Measurements from ENCODE around the gene ZNF763. TPM values are rescaled to one million over a fixed set of nuclear protein-coding genes. Genes with fewer than 3 reads are reported as not detected.

ZNF763 gene
- total RNA-seq, 1 experiment from 2014 or later: 0.77 TPM

GRCh38 chr19:12015015-12015752 lies 50.3 kb downstream of the ZNF763 start:
- no peak overlapping the region for H4K5ac ChIP-seq (ENCODE audit: insufficient read length, low read depth, low read length)
- no peak overlapping the region for H4K8ac ChIP-seq (replicated peaks; ENCODE audit: insufficient read length, low read depth, low read length)
- H4K20me1 ChIP-seq (ENCODE audit: control insufficient read depth, insufficient read depth, insufficient read length): no peaks in the 10 kb centered on the region
- H3K23ac ChIP-seq (ENCODE audit: insufficient read length, low read depth, low read length): no peak overlapping the region
- H3K4me1 ChIP-seq (ENCODE audit: insufficient read depth, low read length): no peaks in the 10 kb centered on the region
- Mint-ChIP-seq H3K36me3 (ENCODE audit: insufficient read depth in 1 of 3, low read depth in 3 of 3) (peaks cover 81 to 86% (median 84%) of the 10 kb centered on the region in 3 experiments), H3K27me3 (ENCODE audit: low read depth) (no peaks in the 10 kb centered on the region; the same call in 1 of the 2 replicates), H3K4me3 (no peak overlapping the region), H3K9me3 (peaks cover 83 to 88% of the 10 kb centered on the region in 2 experiments), H3K4me1 (no peaks in the 10 kb centered on the region), H3K27ac (no peak overlapping the region)
- no peak overlapping the region for H2BK5ac ChIP-seq (ENCODE audit: insufficient read length, low read length)
- no peak overlapping the region for H4K91ac ChIP-seq (ENCODE audit: insufficient read length, low read depth, low read length)
- no peak overlapping the region for H3K14ac ChIP-seq (ENCODE audit: insufficient read depth, low read length)
- H3K23me2 ChIP-seq (ENCODE audit: insufficient read length, low read depth, low read length, poor library complexity, severe bottlenecking): no peaks in the 10 kb centered on the region
- H2BK15ac ChIP-seq (ENCODE audit: low read depth, low read length): no peak overlapping the region
- H2AK5ac ChIP-seq (ENCODE audit: insufficient read length, low read length): no peak overlapping the region
- H2BK12ac ChIP-seq (ENCODE audit: insufficient read length, low read depth, low read length): no peak overlapping the region
- no peak overlapping the region for H3K56ac ChIP-seq (ENCODE audit: insufficient read length, low read depth, low read length)
- no peak overlapping the region for H3K18ac ChIP-seq (ENCODE audit: insufficient read length, low read depth, low read length)
- no peak for DNase-seq
- no peak overlapping the region for H3K9ac ChIP-seq (ENCODE audit: extremely low read depth, insufficient read length, low read length)
- no CpG with 5 or more reads among the region's 9 CpGs for WGBS (ENCODE audit: extremely low coverage, insufficient read length, low lambda C conversion rate)
- H2BK20ac ChIP-seq (ENCODE audit: low read depth, low read length, poor library complexity, severe bottlenecking): no peak overlapping the region
- H2AFZ ChIP-seq (ENCODE audit: low read length): no peak overlapping the region
- H3K27me3 ChIP-seq (ENCODE audit: insufficient read depth, low read length): no peaks in the 10 kb centered on the region
- no peak overlapping the region for H3T11ph ChIP-seq (ENCODE audit: low read length)
- no peak overlapping the region for H3K4ac ChIP-seq (ENCODE audit: low read depth, low read length)
- no peak overlapping the region for H3K4me2 ChIP-seq (ENCODE audit: insufficient read depth, insufficient read length, low read length)
- no peaks in the 10 kb centered on the region for H3K79me2 ChIP-seq (ENCODE audit: insufficient read depth, low read length)
- H3K9me3 ChIP-seq (ENCODE audit: control insufficient read depth, low read depth, low read length): peaks cover 56% of the 10 kb centered on the region
- no peak overlapping the region for H3K27ac ChIP-seq (ENCODE audit: insufficient read length, low read depth, low read length)
- H2BK120ac ChIP-seq (ENCODE audit: low read depth, low read length, poor library complexity, severe bottlenecking): no peak overlapping the region
- TF ChIP-seq CTCF (conservative IDR thresholded peaks at IDR 0.05): no peak
- H3K79me1 ChIP-seq (ENCODE audit: insufficient read depth, low read depth, low read length, poor library complexity, severe bottlenecking): no peaks in the 10 kb centered on the region

All from H9 (cell line).